Tibial nerve (tissue), 3 donors: ENCODE data around the gene ADM.

Source experiments
- CTCF ChIP-seq, 5 experiments: fragments of 200-600 bp in 3 of 5; fragments of 450-650 bp in 2 of 5; sonication (generic) in 3 of 5; IDR thresholded peaks; one replicate each; pipeline ENCODE4 v1.5.1; 2016 to 2019; ENCODE audit warnings: antibody characterized with exemption in 5 of 5, mild to moderate bottlenecking in 3 of 5, moderate library complexity in 2 of 5
- POLR2A ChIP-seq, 2 donors: fragments of 450-650 bp; IDR thresholded peaks; one replicate each; pipeline ENCODE4 v1.6.1; 2017; ENCODE audit warnings: antibody characterized with exemption in 2 of 2, mild to moderate bottlenecking in 2 of 2, moderate library complexity in 2 of 2

DNA sequence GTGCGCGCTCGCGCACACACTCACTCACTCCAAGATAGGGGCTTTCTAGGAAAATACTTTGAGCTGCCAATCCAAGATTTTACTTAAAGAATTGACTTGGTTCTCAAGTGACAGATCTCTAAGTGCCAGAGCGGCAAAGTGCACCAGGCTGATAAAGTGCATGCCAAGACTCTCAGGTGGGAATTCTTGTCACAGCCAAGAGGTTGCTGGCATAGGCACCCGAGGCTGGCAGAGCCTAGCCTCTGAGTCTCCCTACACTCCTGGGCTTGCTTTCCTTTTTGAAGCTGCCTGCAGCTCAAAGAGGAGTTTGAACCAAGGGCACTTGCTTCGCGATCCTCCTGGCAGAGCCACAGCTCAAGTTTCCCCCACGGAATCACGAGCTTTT is 2.5 kb upstream of the ADM start:
- no peak for TF ChIP-seq CTCF (IDR thresholded peaks at IDR 0.05)
- TF ChIP-seq POLR2A (IDR thresholded peaks at IDR 0.05), result no peak
